Activated CD8-positive, alpha-beta memory T cell treated with anti-CD3 and anti-CD28 coated beads, Interleukin-2, amount 50 U/mL, for 24 hours (primary cell): ENCODE measurements around the gene ERCC5.
A peak's percentile ranks its signal among the peaks of the same experiment; 100 is the strongest.

ENCODE experiments used
- DNase-seq: peaks from one replicate; pipeline ENCODE4 v3.0.0-alpha.2; 2020; ENCODE audit errors: extremely low read depth

Gene ERCC5

GRCh38 chr13:102845630-102846260 is at the start of gene ERCC5:
Gene ERCC5 (plus strand): TSS chr13:102846032. CDS start chr13:102846267, 235 bp downstream.
- DNase-seq = peak; percentile 92

GRCh38 chr13:102798581-102799425 is 47.0 kb upstream of the ERCC5 start, which contains the start of the genes BIVM and POGLUT2:
Gene BIVM (plus strand): TSS chr13:102799119. CDS start chr13:102807268, 8,149 bp downstream.
Gene POGLUT2 (minus strand): TSS chr13:102798976. CDS start chr13:102798670, 306 bp downstream.
- peak; percentile 66 for DNase-seq

GRCh38 chr13:102799426-102800144 is 46.2 kb upstream of the ERCC5 start:
- no peak for DNase-seq

- peak; percentile 49 for DNase-seq
These were observed 45.4 kb upstream of the ERCC5 start for GRCh38 chr13:102800145-102801041.

- DNase-seq = no peak
These were observed 40.2 kb upstream of the ERCC5 start for GRCh38 chr13:102805680-102806079.

- DNase-seq = no peak
These were observed 38.1 kb upstream of the ERCC5 start for GRCh38 chr13:102807699-102808098.

GRCh38 chr13:102812611-102813287 is 33.1 kb upstream of the ERCC5 start:
- DNase-seq = no peak

GRCh38 chr13:102814025-102814607 is 31.7 kb upstream of the ERCC5 start:
- DNase-seq = no peak

- no peak for DNase-seq
These were observed 31.0 kb upstream of the ERCC5 start for GRCh38 chr13:102814793-102815192.

GRCh38 chr13:102815788-102816187 is 30.0 kb upstream of the ERCC5 start:
- no peak for DNase-seq

- DNase-seq = no peak
These were observed 29.1 kb upstream of the ERCC5 start for GRCh38 chr13:102816708-102817107.

- DNase-seq = no peak
These were observed 28.6 kb upstream of the ERCC5 start for GRCh38 chr13:102817241-102817640.

GRCh38 chr13:102817907-102818306 is 27.9 kb upstream of the ERCC5 start:
- DNase-seq = no peak

GRCh38 chr13:102825400-102825799 is 20.4 kb upstream of the ERCC5 start:
- no peak for DNase-seq

- DNase-seq = no peak
These were observed 19.7 kb upstream of the ERCC5 start for GRCh38 chr13:102825921-102826706.

- DNase-seq = no peak
These were observed 15.2 kb upstream of the ERCC5 start for GRCh38 chr13:102830646-102831045.

- DNase-seq = no peak
These were observed 9.4 kb upstream of the ERCC5 start for GRCh38 chr13:102836471-102836870.

GRCh38 chr13:102838273-102838672 is 7.6 kb upstream of the ERCC5 start:
- DNase-seq = no peak

GRCh38 chr13:102838982-102839381 is 6.8 kb upstream of the ERCC5 start:
- DNase-seq = no peak
